Lower lobe of right lung (tissue), 2 donors: ENCODE results near the gene GHR. TPM values are rescaled to one million over a fixed set of nuclear protein-coding genes. Genes with fewer than 3 reads are reported as not detected.

Source experiments
- ATAC-seq, 2 donors: fragments of 200-7000 bp; cut with Tn5 transposase; one replicate each; pipeline ENCODE4 v1.9.1; 2020 to 2022; ENCODE audit warnings: mild to moderate bottlenecking in 2 of 2, moderate library complexity in 2 of 2
- DNase-seq: peaks from one replicate; pipeline ENCODE4 v3.0.0-alpha.2; 2020
- H3K27ac ChIP-seq: fragments of 200-600 bp; one replicate; pipeline ENCODE4 v1.8.0; 2022
- H3K27me3 ChIP-seq: fragments of 200-600 bp; one replicate; pipeline ENCODE4 v1.8.0; 2022; ENCODE audit warnings: low read depth
- H3K36me3 ChIP-seq: fragments of 200-600 bp; one replicate; pipeline ENCODE4 v1.8.0; 2022; ENCODE audit warnings: mild to moderate bottlenecking
- H3K4me1 ChIP-seq: fragments of 200-600 bp; one replicate; pipeline ENCODE4 v1.8.0; 2022
- H3K4me3 ChIP-seq: fragments of 200-600 bp; one replicate; pipeline ENCODE4 v1.8.0; 2022; ENCODE audit warnings: mild to moderate bottlenecking
- H3K9me3 ChIP-seq: fragments of 200-600 bp; one replicate; pipeline ENCODE4 v1.8.0; 2022
- intact Hi-C: fragments of 100-400 bp; cut with DNase I; formaldehyde crosslinking; loops from one replicate; pipeline ENCODE4 v1.11.0; 2022
- total RNA-seq: library from RNA; stranded (reverse); fragmentation: NEBNext Ultra II Directional; extraction: Animal tissue kit (Norgen Biotek cat#: 25700); gene quantifications from one replicate; pipeline ENCODE4 v1.2.1, GENCODE V29; 2021
- TF ChIP-seq, protein P1 (sequence below): fragments of 200-600 bp; IDR thresholded peaks from one replicate; pipeline ENCODE4 v1.8.0; 2022; ENCODE audit warnings: antibody characterized with exemption, mild to moderate bottlenecking
- donor health status: DM: no; HTN: yes; CAD: no; lungs with severe emphysema.

Gene GHR
- total RNA-seq, 1 donor from 2014 or later = 5.2 TPM

DNA sequence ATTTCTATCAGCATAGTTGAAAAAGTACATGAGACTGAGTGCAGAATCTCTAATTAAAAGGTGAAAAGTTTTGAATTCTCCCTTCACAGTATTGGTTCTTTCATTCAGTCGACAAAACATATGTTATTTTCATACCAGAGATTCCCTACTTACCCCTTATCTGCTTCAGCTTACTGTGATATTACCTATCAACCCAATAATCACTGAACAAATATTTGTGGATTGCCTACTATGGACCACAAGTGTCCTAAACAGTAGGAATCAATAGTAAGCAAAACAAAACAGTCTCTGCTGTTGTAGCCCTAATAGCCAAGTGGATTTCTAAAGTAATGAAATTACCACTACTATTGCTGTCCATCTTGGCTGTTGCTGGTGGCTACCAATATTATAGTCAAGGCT, 344.9 kb downstream of the GHR start:
- TF ChIP-seq, protein P1, sequence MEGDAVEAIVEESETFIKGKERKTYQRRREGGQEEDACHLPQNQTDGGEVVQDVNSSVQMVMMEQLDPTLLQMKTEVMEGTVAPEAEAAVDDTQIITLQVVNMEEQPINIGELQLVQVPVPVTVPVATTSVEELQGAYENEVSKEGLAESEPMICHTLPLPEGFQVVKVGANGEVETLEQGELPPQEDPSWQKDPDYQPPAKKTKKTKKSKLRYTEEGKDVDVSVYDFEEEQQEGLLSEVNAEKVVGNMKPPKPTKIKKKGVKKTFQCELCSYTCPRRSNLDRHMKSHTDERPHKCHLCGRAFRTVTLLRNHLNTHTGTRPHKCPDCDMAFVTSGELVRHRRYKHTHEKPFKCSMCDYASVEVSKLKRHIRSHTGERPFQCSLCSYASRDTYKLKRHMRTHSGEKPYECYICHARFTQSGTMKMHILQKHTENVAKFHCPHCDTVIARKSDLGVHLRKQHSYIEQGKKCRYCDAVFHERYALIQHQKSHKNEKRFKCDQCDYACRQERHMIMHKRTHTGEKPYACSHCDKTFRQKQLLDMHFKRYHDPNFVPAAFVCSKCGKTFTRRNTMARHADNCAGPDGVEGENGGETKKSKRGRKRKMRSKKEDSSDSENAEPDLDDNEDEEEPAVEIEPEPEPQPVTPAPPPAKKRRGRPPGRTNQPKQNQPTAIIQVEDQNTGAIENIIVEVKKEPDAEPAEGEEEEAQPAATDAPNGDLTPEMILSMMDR = no peak
- ATAC-seq = peak in 1 of 2 donors; percentile 37
- Histone ChIP-seq H3K4me3 (no peak overlapping the region), H3K27ac (no peak overlapping the region), H3K4me1 (no peaks in the 10 kb centered on the region), H3K9me3 (no peaks in the 10 kb centered on the region), H3K36me3 (no peaks in the 10 kb centered on the region), H3K27me3 (no peaks in the 10 kb centered on the region)
- no peak for DNase-seq
- intact Hi-C loops = no loop called here

DNA sequence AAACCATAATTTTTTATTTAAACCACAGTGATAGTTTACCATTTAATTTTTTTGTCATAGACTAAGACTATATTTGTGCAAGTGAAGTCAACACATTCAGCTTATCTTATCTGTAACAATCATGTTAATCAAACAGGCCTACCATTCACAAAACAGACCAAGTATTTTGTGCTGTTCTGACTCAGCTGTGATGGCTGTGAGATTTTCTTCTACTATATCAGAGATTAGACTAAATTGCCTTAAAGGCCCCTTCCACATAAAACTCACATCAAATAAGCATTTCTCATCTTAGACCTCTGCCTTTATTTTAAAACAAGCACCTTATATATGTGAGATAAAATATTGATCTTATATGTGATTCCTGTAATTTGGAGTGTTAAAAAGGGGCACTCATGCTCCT, 346.8 kb downstream of the GHR start:
- DNase-seq = no peak

More for the DNA sequence above, 346.8 kb downstream of the GHR start:
- no peak overlapping the region for H3K4me3 ChIP-seq
- no peaks in the 10 kb centered on the region for H3K36me3 ChIP-seq
- intact Hi-C loops = no loop called here
- TF ChIP-seq, protein P1 = no peak
- no peaks in the 10 kb centered on the region for H3K4me1 ChIP-seq
- no peaks in the 10 kb centered on the region for H3K9me3 ChIP-seq
- no peak overlapping the region for H3K27ac ChIP-seq
- ATAC-seq = no peak
- H3K27me3 ChIP-seq = no peaks in the 10 kb centered on the region
